H1 (cell line): ENCODE measurements around the gene SIGLEC11. TPM values are rescaled to one million over a fixed set of nuclear protein-coding genes. Genes with fewer than 3 reads are reported as not detected.

Experiments used
- CTCF ChIA-PET: fragments of 300-600 bp; sonication (Branson Sonifier 250); formaldehyde crosslinking; loops from one replicate; lab custom pipeline; 2021; ENCODE audit not compliant: partially characterized antibody; lab: Charles Lee
- POLR2A ChIA-PET: fragments of 300-600 bp; sonication (Branson Sonifier 250); formaldehyde crosslinking; loops from one replicate; lab custom pipeline; 2021; ENCODE audit warnings: inconsistent platforms; ENCODE audit not compliant: partially characterized antibody; lab: Charles Lee
- DNase-seq, 2 experiments: peaks; one replicate each; pipeline versions ENCODE4 v3.0.0 to v3.0.0-alpha.2; 2010 to 2022; ENCODE audit warnings: low spot score in 2 of 2, low read depth in 1 of 2, mixed read lengths in 1 of 2
- FAIRE-seq: peaks from 2 replicates; lab custom pipeline; 2011; peaks lifted over from hg19 to GRCh38; lab: Jason Lieb, UNC
- H2AFZ ChIP-seq: 2 replicates; pipeline ENCODE4 v1.8.1; 2012; ENCODE audit warnings: low read length, inconsistent platforms
- H2AK5ac ChIP-seq: 2 replicates; pipeline ENCODE4 v1.6.1; 2013; ENCODE audit warnings: low read depth, low read length
- H2BK120ac ChIP-seq: replicated peaks from 2 replicates; pipeline ENCODE3; 2013; ENCODE audit warnings: low read depth, low read length, inconsistent platforms
- H2BK12ac ChIP-seq: 2 replicates; pipeline ENCODE4 v1.6.1; 2013; ENCODE audit warnings: low read depth, low read length
- H2BK15ac ChIP-seq: 2 replicates; pipeline ENCODE4 v1.6.1; 2013; ENCODE audit warnings: low read length
- H2BK20ac ChIP-seq: 2 replicates; pipeline ENCODE4 v1.6.1; 2013; ENCODE audit warnings: low read length
- H2BK5ac ChIP-seq: 2 replicates; pipeline ENCODE4 v1.6.1; 2013; ENCODE audit warnings: low read depth, low read length
- H3K14ac ChIP-seq: 2 replicates; pipeline ENCODE4 v1.6.1; 2013; ENCODE audit warnings: inconsistent platforms; ENCODE audit not compliant: insufficient read length
- H3K18ac ChIP-seq: 2 replicates; pipeline ENCODE4 v1.6.1; 2013; ENCODE audit warnings: low read length; ENCODE audit errors: extremely low read depth
- H3K23ac ChIP-seq: 2 replicates; pipeline ENCODE4 v1.6.1; 2013; ENCODE audit warnings: inconsistent platforms; ENCODE audit not compliant: insufficient read length
- H3K23me2 ChIP-seq: 2 replicates; pipeline ENCODE4 v1.6.1; 2013; ENCODE audit warnings: low read depth, low read length
- H3K27ac ChIP-seq: 2 replicates; pipeline ENCODE4 v1.6.1; 2011; ENCODE audit warnings: low read depth, low read length, inconsistent platforms
- H3K27me3 ChIP-seq, 4 experiments: replicated peaks in 1 of 4; 1 replicate in 1 of 4; 2 replicates in 3 of 4; pipeline versions ENCODE4 v1.6.1 to v1.8.1; 2011 to 2013; ENCODE audit warnings: low read length in 3 of 4, mild to moderate bottlenecking in 3 of 4, inconsistent platforms in 2 of 4, mixed read lengths in 2 of 4, moderate library complexity in 1 of 4; ENCODE audit not compliant: control insufficient read depth in 3 of 4, insufficient read depth in 3 of 4; ENCODE audit errors: extremely low read depth in 1 of 4
- H3K36me3 ChIP-seq, 4 experiments: 2 replicates each; pipeline versions ENCODE4 v1.6.1 to v1.8.1; 2011 to 2013; ENCODE audit warnings: mild to moderate bottlenecking in 4 of 4, low read length in 3 of 4, moderate library complexity in 2 of 4, control low read depth in 1 of 4, inconsistent platforms in 1 of 4; ENCODE audit not compliant: insufficient read depth in 4 of 4, control insufficient read depth in 2 of 4
- H3K4ac ChIP-seq: replicated peaks from 2 replicates; pipeline ENCODE3; 2013; ENCODE audit warnings: low read length, low read depth, mixed read lengths, inconsistent platforms; ENCODE audit not compliant: insufficient read length
- H3K4me1 ChIP-seq, 4 experiments: replicated peaks in 1 of 4; 1 replicate in 1 of 4; 2 replicates in 3 of 4; pipeline versions ENCODE4 v1.6.1 to v1.8.1; 2011 to 2013; ENCODE audit warnings: low read length in 3 of 4, inconsistent platforms in 2 of 4, mixed read lengths in 1 of 4; ENCODE audit not compliant: insufficient read depth in 4 of 4, control insufficient read depth in 3 of 4
- H3K4me2 ChIP-seq, 2 experiments: 2 replicates each; pipeline versions ENCODE4 v1.6.1 to v1.8.1; 2011 to 2013; ENCODE audit warnings: low read depth in 2 of 2, low read length in 2 of 2, control low read depth in 1 of 2, inconsistent platforms in 1 of 2, mild to moderate bottlenecking in 1 of 2; ENCODE audit not compliant: insufficient read depth in 1 of 2
- H3K4me3 ChIP-seq, 4 experiments: fragments of 200-600, 300-600 bp in 1 of 4; sonication (generic), shearing (Covaris generic), sonication (Bioruptor Twin) in 1 of 4; 2 replicates each; pipeline versions ENCODE4 v1.5.1 to v1.8.1; 2011 to 2016; ENCODE audit warnings: low read length in 4 of 4, low read depth in 3 of 4, control low read depth in 2 of 4, inconsistent platforms in 2 of 4, mild to moderate bottlenecking in 2 of 4, mixed read lengths in 1 of 4, moderate library complexity in 1 of 4; ENCODE audit not compliant: insufficient read depth in 2 of 4; ENCODE audit errors: extremely low read depth in 1 of 4
- H3K56ac ChIP-seq: replicated peaks from 2 replicates; pipeline ENCODE3; 2013; ENCODE audit warnings: low read depth, mild to moderate bottlenecking, mixed read lengths, low read length, inconsistent platforms; ENCODE audit not compliant: insufficient read length
- H3K79me1 ChIP-seq: 2 replicates; pipeline ENCODE4 v1.6.1; 2013; ENCODE audit warnings: low read depth, low read length, control low read depth
- H3K79me2 ChIP-seq, 2 experiments: 2 replicates each; pipeline versions ENCODE4 v1.6.1 to v1.8.1; 2012 to 2013; ENCODE audit warnings: low read length in 2 of 2, mild to moderate bottlenecking in 2 of 2, inconsistent platforms in 1 of 2; ENCODE audit not compliant: insufficient read depth in 2 of 2, control insufficient read depth in 1 of 2
- H3K9ac ChIP-seq, 4 experiments: replicated peaks in 1 of 4; 1 replicate in 1 of 4; 2 replicates in 3 of 4; pipeline versions ENCODE4 v1.6.1 to v1.8.1; 2011 to 2013; ENCODE audit warnings: low read depth in 3 of 4, low read length in 3 of 4, control low read depth in 2 of 4, mild to moderate bottlenecking in 2 of 4, moderate library complexity in 2 of 4, inconsistent platforms in 1 of 4; ENCODE audit errors: extremely low read depth in 1 of 4
- H3K9me3 ChIP-seq, 2 experiments: 2 replicates each; pipeline versions ENCODE4 v1.6.1 to v1.8.1; 2012 to 2013; ENCODE audit warnings: mild to moderate bottlenecking in 2 of 2, moderate library complexity in 2 of 2, control low read depth in 1 of 2, inconsistent platforms in 1 of 2, low read depth in 1 of 2, low read length in 1 of 2, mixed read lengths in 1 of 2; ENCODE audit not compliant: insufficient read depth in 2 of 2
- H4K20me1 ChIP-seq, 2 experiments: replicated peaks in 1 of 2; 2 replicates each; pipeline versions ENCODE3 to v1.8.1; 2011 to 2013; ENCODE audit warnings: inconsistent platforms in 2 of 2, low read length in 2 of 2, mild to moderate bottlenecking in 1 of 2; ENCODE audit not compliant: insufficient read depth in 2 of 2, control insufficient read depth in 1 of 2
- H4K5ac ChIP-seq: 2 replicates; pipeline ENCODE4 v1.6.1; 2013; ENCODE audit warnings: low read length, low read depth, mixed read lengths, inconsistent platforms; ENCODE audit not compliant: insufficient read length
- H4K8ac ChIP-seq: 2 replicates; pipeline ENCODE4 v1.8.0; 2013; ENCODE audit warnings: mild to moderate bottlenecking, moderate library complexity, low read length, inconsistent platforms; ENCODE audit not compliant: insufficient read depth; ENCODE audit errors: extremely low read depth
- H4K91ac ChIP-seq: replicated peaks from 2 replicates; pipeline ENCODE3; 2013; ENCODE audit warnings: low read length, mixed read lengths, inconsistent platforms; ENCODE audit not compliant: insufficient read length
- GTF2F1 ChIP-seq: IDR thresholded peaks from 2 replicates; pipeline ENCODE4 v1.6.1; 2012; ENCODE audit warnings: low read depth, low read length, improper control_type of control experiment, borderline replicate concordance
- MAFK ChIP-seq: IDR thresholded peaks from 2 replicates; pipeline ENCODE4 v1.6.1; 2012; ENCODE audit warnings: low read depth, mild to moderate bottlenecking, improper control_type of control experiment, low read length
- WGBS, 2 experiments: shearing (Covaris generic) in 1 of 2; methylation state at CpG; one replicate each; pipeline versions ENCODE4 v1.1.6 to v1.1.7; 2013 to 2015; ENCODE audit warnings: low lambda C conversion rate in 2 of 2, mixed read lengths in 2 of 2, inconsistent platforms in 1 of 2, low coverage in 1 of 2, missing lambda C conversion rate in 1 of 2; ENCODE audit not compliant: insufficient replicate concordance in 2 of 2, insufficient coverage in 1 of 2, insufficient read length in 1 of 2; ENCODE audit errors: extremely low coverage in 1 of 2, missing lambda C conversion rate in 1 of 2; 5-methylcytosine and 5-hydroxymethylcytosine counted together
- polyA plus RNA-seq, 7 experiments: library from polyadenylated mRNA; depleted of rRNA in 3 of 7; stranded (reverse) in 5 of 7; unstranded in 2 of 7; fragments of >200 nt in 5 of 7; fragments of 200-250 nt in 2 of 7; gene quantifications; 1 replicate in 5 of 7; 2 replicates in 1 of 7; 4 replicates in 1 of 7; pipeline versions ENCODE4 v1.2.1 to v1.2.3, GENCODE V29; 2011 to 2013; ENCODE audit warnings: missing spikeins in 2 of 7, mixed read lengths in 2 of 7
- total RNA-seq: library from RNA; stranded (reverse); fragmentation: NEBNext Ultra II Directional; extraction: Animal tissue kit (Norgen Biotek cat#: 25700); gene quantifications from 2 replicates; pipeline ENCODE4 v1.2.1, GENCODE V29; 2021

The SIGLEC11 gene
- total and polyA plus RNA-seq, 2 of the 8 experiments (the other 6 are each of a cell fraction or from before 2014, with no cell fraction given): 0.18 TPM; not detected in 1

DNA sequence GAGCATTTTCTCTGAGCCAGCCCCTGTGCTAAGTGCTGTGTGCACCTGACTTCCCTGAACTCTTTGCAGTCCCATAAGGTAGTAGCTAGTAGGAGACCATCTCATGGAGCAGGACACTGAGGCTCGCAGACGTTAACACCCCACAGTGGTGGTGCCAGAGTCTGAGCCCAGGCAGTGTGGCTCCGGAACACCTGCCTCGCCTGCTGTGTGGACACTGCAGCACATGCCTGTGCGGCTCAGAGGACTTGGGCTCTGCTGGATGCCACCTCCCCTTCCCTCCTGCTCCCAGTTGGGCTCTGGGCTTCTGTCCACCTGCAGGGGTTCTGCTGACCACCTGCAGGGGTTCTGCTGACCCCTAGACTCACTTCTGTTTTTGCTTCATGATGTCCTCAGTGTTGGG, 27.0 kb upstream of the SIGLEC11 start:
- peaks cover 0 to 4% (median 0%) of the 10 kb centered on the region in 4 experiments; a peak in 3 of 8 replicates for H3K36me3 ChIP-seq
- H2AK5ac ChIP-seq: no peak overlapping the region
- H2AFZ ChIP-seq: no peak overlapping the region
- peaks cover 3 to 27% of the 10 kb centered on the region in 2 experiments for H4K20me1 ChIP-seq
- H3K23ac ChIP-seq: no peak overlapping the region
- H4K8ac ChIP-seq: no peak overlapping the region
- no peak overlapping the region for H3K18ac ChIP-seq
- no peak overlapping the region for H2BK12ac ChIP-seq
- H3K4me1 ChIP-seq: no peaks in the 10 kb centered on the region
- H3K14ac ChIP-seq: no peak overlapping the region
- H3K27ac ChIP-seq: no peak overlapping the region
- FAIRE-seq (no peak), DNase-seq (no peak)
- H2BK20ac ChIP-seq: no peak overlapping the region
- no peak overlapping the region for H3K56ac ChIP-seq
- no peaks in the 10 kb centered on the region for H3K79me2 ChIP-seq
- H3K27me3 ChIP-seq: no peaks in the 10 kb centered on the region
- CTCF ChIA-PET: interaction anchor here (1.3 to 16.2 kb wide), 3 partner anchors 8 to 59 kb away, joined by 3 to 231 read pairs (median 7); partner anchors contain the start of genes ATF5 and NUP62
- 99% methylated on average over 5 of the region's 5 CpGs; no CpG with 5 or more reads in 1 of the 2 experiments for WGBS, 2 experiments
- no peak overlapping the region for H2BK15ac ChIP-seq
- POLR2A ChIA-PET: interaction anchor here (1.1 to 6.1 kb wide), 4 partner anchors 14 to 59 kb away, joined by 3 to 36 read pairs (median 5); partner anchors contain the start of genes ATF5 and NUP62
- no peaks in the 10 kb centered on the region for H3K9me3 ChIP-seq
- no peak overlapping the region for H2BK5ac ChIP-seq
- H3K9ac ChIP-seq: no peak overlapping the region
- no peak overlapping the region for H4K5ac ChIP-seq
- no peak overlapping the region for H3K4me2 ChIP-seq
- H3K79me1 ChIP-seq: no peaks in the 10 kb centered on the region
- no peak overlapping the region for H4K91ac ChIP-seq
- no peak overlapping the region for H2BK120ac ChIP-seq
- H3K4ac ChIP-seq: no peak overlapping the region
- no peak overlapping the region for H3K4me3 ChIP-seq
- TF ChIP-seq GTF2F1 (no peak), MAFK (no peak)
- no peaks in the 10 kb centered on the region for H3K23me2 ChIP-seq
